ENCODE results near the gene CES2.
"Not testable (repeated sequence)": the region's sequence is repeated elsewhere in the genome, so short reads cannot be mapped to it uniquely, and the experiment has no call there.

Gene CES2

GRCh38 chr16:66954097-66954659 lies 18.9 kb downstream of the CES2 start:
- Histone ChIP-seq H3K27ac (no peak overlapping the region), H3K9ac (no peak overlapping the region)
- TF ChIP-seq Cebpa-rat (IDR thresholded peaks at IDR 0.05) = no peak

DNA sequence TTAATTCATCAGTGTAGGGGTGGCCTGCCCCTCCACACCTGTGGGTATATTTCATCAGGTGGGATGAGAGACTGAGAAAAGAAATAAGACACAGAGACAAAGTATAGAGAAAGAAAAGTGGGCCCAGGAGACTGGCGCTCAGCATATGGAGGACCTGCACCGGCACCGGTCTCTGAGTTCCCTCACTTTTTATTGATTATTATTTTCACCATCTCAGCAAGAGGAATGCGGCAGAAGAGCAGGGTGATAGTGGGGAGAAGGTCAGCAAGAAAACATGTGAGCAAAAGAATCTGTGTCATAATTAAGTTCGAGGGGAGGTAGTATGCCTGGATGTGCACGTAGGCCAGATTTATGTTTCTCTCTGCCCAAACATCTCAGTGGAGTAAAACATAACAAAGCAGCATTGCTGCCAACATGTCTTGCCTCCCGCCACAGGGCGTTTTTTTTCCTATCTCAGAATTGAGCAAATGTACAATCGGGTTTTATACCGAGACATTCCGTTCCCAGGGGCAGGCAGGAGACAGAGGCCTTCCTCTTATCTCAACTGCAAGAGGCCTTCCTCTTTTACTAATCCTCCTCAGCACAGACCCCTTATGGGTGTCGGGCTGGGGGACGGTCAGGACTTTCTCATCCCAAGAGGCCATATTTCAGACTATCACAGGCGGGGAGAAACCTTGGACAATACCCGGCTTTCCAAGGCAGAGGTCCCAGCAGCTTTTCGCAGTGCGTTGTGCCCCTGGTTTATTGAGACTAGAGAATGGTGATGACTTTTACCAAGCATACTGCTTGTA lies 20.2 kb downstream of the CES2 start:
- H3K27ac ChIP-seq; H4K20me1 ChIP-seq; H3K4me3 ChIP-seq; H3K36me3 ChIP-seq; H3K9ac ChIP-seq; H3K9me3 ChIP-seq (replicated peaks in 1 of 11); H3K4me2 ChIP-seq: not testable (repeated sequence)
- H3K4me1 ChIP-seq = peaks cover 20 to 37% (median 33%) of the 10 kb centered on the region in 10 experiments
- peaks cover 9 to 30% (median 25%) of the 10 kb centered on the region in 11 experiments for H3K27me3 ChIP-seq

More at GRCh38 chr16:66954097-66954659, 18.9 kb downstream of the CES2 start:
- Histone ChIP-seq H3K36me3 (no peaks in the 10 kb centered on the region), H3K4me3 (no peak overlapping the region), H3K9me3 (replicated peaks in 1 of 11) (peaks cover 0 to 7% (median 3%) of the 10 kb centered on the region in 11 experiments; a peak in 8 of 22 replicates), H3K4me1 (peaks cover 8 to 23% (median 19%) of the 10 kb centered on the region in 10 experiments), H3K4me2 (no peak overlapping the region), H3K27me3 (peaks cover 23 to 44% (median 39%) of the 10 kb centered on the region in 11 experiments), H4K20me1 (peaks cover 0 to 6% (median 0%) of the 10 kb centered on the region in 11 experiments; a peak in 7 of 22 replicates)

DNA sequence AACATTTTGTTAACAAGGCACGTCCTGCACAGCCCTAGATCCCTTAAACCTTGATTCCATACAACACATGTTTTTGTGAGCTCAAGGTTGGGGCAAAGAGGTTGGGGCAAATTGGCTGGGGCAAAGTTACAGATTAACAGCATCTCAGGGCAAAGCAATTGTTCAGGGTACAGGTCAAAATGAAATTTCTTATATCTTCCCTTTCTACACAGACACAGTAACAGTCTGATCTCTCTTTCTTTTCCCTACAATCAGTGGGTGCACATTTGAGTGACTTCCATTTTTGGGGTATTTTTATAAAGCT lies 20.8 kb downstream of the CES2 start:
- H3K27me3 ChIP-seq = peaks cover 4 to 24% (median 20%) of the 10 kb centered on the region in 11 experiments
- H3K27ac ChIP-seq; H3K36me3 ChIP-seq; H3K9me3 ChIP-seq (replicated peaks in 1 of 11); H3K4me2 ChIP-seq; H3K9ac ChIP-seq; H4K20me1 ChIP-seq; H3K4me3 ChIP-seq: not testable (repeated sequence)
- peaks cover 22 to 42% (median 38%) of the 10 kb centered on the region in 10 experiments for H3K4me1 ChIP-seq

GRCh38 chr16:66958857-66959703 lies 23.8 kb downstream of the CES2 start:
- no peaks in the 10 kb centered on the region for H3K27me3 ChIP-seq
- H3K27ac ChIP-seq = peak overlapping the region; percentile 45 to 79 (median 72); a peak in 21 of 22 replicates
- no peaks in the 10 kb centered on the region for H3K36me3 ChIP-seq
- H3K4me3 ChIP-seq = peak overlapping the region in 2 of 10 experiments; percentile 6 to 19; a peak in 1 of 20 replicates
- no peaks in the 10 kb centered on the region for H4K20me1 ChIP-seq
- H3K4me2 ChIP-seq = peak overlapping the region; percentile 67 to 95 (median 86)
- H3K4me1 ChIP-seq = peaks cover 41 to 67% (median 61%) of the 10 kb centered on the region in 10 experiments
- 0 out of 22 replicates have a peak, but pooled peaks of 1 of the 11 experiments have one; percentile 25 for TF ChIP-seq Cebpa-rat (IDR thresholded peaks at IDR 0.05)
- peak overlapping the region in 8 of 11 experiments; percentile 39 to 66 (median 56); a peak in 15 of 22 replicates for H3K9ac ChIP-seq
- H3K9me3 ChIP-seq (replicated peaks in 1 of 11) = no peaks in the 10 kb centered on the region

DNA sequence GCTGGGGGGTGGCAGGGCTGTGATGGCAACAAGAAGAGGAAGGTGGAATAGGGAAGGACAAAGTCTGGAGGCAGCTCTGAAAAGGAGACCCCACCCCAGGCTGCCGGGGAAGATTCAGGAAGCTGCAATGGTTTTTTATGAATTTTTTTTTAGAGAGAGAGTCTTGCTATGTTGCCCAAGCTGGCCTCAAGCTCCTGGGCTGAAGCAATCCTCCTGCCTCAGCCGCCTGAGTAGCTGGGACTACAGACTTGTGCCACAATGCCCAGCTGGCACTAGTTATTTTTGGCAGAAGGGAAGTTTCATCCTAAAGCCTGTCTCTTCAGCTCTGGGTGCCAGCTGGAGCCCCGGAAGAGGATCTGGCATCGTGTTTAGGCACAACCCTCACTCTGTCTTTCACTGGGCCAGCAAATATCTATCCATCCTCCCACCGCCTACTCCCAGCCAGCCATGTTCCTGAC lies 24.4 kb downstream of the CES2 start:
- H3K36me3 ChIP-seq = no peaks in the 10 kb centered on the region
- no peaks in the 10 kb centered on the region for H3K9me3 ChIP-seq (replicated peaks in 1 of 11)
- no peaks in the 10 kb centered on the region for H3K27me3 ChIP-seq
- TF ChIP-seq Cebpa-rat (IDR thresholded peaks at IDR 0.05) = peak; percentile 37 to 84 (median 64); a peak in 18 of 22 replicates
- H4K20me1 ChIP-seq = no peaks in the 10 kb centered on the region
- H3K4me2 ChIP-seq = peak overlapping the region; percentile 67 to 95 (median 86)
- 0 out of 20 replicates have a peak overlapping the region, but pooled peaks of 2 of the 10 experiments have one; percentile 6 to 15 for H3K4me3 ChIP-seq
- peaks cover 41 to 67% (median 61%) of the 10 kb centered on the region in 10 experiments for H3K4me1 ChIP-seq
- H3K27ac ChIP-seq = peak overlapping the region; percentile 45 to 79 (median 72); a peak in 21 of 22 replicates
- peak overlapping the region; percentile 48 to 66 (median 57); a peak in 19 of 22 replicates for H3K9ac ChIP-seq

DNA sequence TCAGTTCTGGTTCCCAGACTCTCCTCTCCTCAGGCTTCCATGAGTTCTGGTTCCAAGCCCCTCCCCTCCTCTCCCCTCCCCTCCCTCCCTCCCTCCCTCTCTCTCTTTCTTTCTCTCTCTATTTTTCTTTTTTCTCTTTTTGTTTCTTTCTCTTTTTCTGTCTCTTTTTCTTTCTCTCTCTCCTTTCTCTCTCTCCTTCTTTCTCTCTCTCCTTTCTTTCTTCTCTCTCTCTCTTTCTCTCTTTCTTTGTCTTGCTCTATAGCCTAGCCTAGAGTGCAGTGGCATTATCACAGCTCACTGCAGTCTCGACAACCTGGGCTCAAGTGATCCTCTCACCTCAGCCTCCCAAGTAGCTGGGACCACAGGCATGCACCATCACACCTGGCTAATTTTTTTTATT lies 25.0 kb downstream of the CES2 start:
- no peaks in the 10 kb centered on the region for H4K20me1 ChIP-seq
- H3K4me1 ChIP-seq = peaks cover 41 to 67% (median 61%) of the 10 kb centered on the region in 10 experiments
- no peaks in the 10 kb centered on the region; a peak in 1 of 22 replicates for H3K27me3 ChIP-seq
- H3K9me3 ChIP-seq (replicated peaks in 1 of 11) = no peaks in the 10 kb centered on the region
- H3K27ac ChIP-seq = peak overlapping the region; percentile 58 to 79 (median 72); a peak in 20 of 22 replicates
- peak overlapping the region in 10 of 11 experiments; percentile 48 to 66 (median 58); a peak in 15 of 22 replicates for H3K9ac ChIP-seq
- no peak overlapping the region for H3K4me3 ChIP-seq
- H3K4me2 ChIP-seq = peak overlapping the region; percentile 67 to 95 (median 86)
- H3K36me3 ChIP-seq = no peaks in the 10 kb centered on the region
- TF ChIP-seq Cebpa-rat (IDR thresholded peaks at IDR 0.05) = no peak

DNA sequence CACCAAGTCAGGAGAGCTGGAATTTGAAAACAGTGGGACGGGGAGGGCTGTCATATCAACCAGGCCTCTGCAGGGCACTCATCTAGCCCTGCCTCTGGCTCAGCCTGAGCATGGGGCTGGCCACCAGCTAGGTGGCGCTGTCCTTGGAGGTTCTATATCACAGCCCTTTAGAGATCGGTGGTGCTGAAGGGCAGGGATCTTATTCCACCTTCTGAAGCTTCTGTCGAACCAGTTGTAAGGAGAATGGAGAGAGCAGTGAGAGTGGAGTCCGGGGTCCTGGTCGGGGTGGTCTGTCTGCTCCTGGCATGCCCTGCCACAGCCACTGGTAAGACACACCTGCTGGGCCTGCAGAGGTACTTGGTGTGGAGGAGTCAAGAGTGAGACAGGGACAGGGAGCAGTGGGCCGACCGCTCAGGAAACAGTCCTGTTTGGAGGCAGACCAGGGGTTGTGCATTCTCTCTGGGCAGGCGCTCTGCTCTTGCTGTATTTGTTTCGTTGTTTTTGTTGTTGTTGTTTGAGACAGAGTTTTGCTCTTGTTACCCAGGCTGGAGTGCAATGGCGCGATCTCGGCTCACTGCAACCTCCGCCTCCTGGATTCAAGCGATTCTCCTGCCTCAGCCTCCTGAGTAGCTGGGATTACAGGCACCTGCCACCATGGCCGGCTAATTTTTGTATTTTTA lies 25.9 kb downstream of the CES2 start, which contains the start of gene CES3:
Gene CES3, plus strand, starts transcription at position 202 of the 680 bp plus-strand sequence. Its CDS starts 42 bp downstream, at position 244.
- Histone ChIP-seq H3K9me3 (replicated peaks in 1 of 11) (no peaks in the 10 kb centered on the region), H4K20me1 (no peaks in the 10 kb centered on the region), H3K4me2 (peak within 1 kb of the TSS; percentile 67 to 95 (median 86)), H3K4me1 (peaks cover 41 to 67% (median 61%) of the 10 kb centered on the region in 10 experiments), H3K4me3 (peak within 1 kb of the TSS in 2 of 10 experiments; percentile 9 to 22; a peak in 1 of 20 replicates), H3K27ac (peak within 1 kb of the TSS; percentile 58 to 79 (median 72); a peak in 21 of 22 replicates), H3K9ac (peak within 1 kb of the TSS; percentile 26 to 66 (median 56); a peak in 17 of 22 replicates), H3K36me3 (no peaks in the 10 kb centered on the region), H3K27me3 (no peaks in the 10 kb centered on the region; a peak in 1 of 22 replicates)
- no peak for TF ChIP-seq Cebpa-rat (IDR thresholded peaks at IDR 0.05)

GRCh38 chr16:66961914-66962313 lies 26.6 kb downstream of the CES2 start:
- Histone ChIP-seq H3K36me3 (no peaks in the 10 kb centered on the region), H3K27me3 (no peaks in the 10 kb centered on the region; a peak in 1 of 22 replicates), H3K4me3 (peak overlapping the region in 1 of 10 experiments; percentile 22; a peak in 1 of 20 replicates), H3K4me2 (peak overlapping the region; percentile 67 to 95 (median 80)), H3K9ac (peak overlapping the region in 8 of 11 experiments; percentile 0 to 56 (median 28); a peak in 5 of 22 replicates), H3K9me3 (replicated peaks in 1 of 11) (no peaks in the 10 kb centered on the region), H4K20me1 (no peaks in the 10 kb centered on the region), H3K27ac (peak overlapping the region; percentile 29 to 78 (median 63); a peak in 20 of 22 replicates), H3K4me1 (peaks cover 41 to 67% (median 61%) of the 10 kb centered on the region in 10 experiments)
- no peak for TF ChIP-seq Cebpa-rat (IDR thresholded peaks at IDR 0.05)
